T-cell (primary cell): ENCODE results near the gene STN1. TPM values are rescaled to one million over a fixed set of nuclear protein-coding genes. Genes with fewer than 3 reads are reported as not detected.

Experiments
- ATAC-seq, 4 experiments: fragments of 200-7000 bp in 3 of 4; fragments of 150-1000 bp in 1 of 4; cut with Tn5 transposase; replicated peaks in 1 of 4; 1 replicate in 3 of 4; 2 replicates in 1 of 4; pipeline ENCODE4 v1.10.0; 2021; ENCODE audit warnings: moderate library complexity in 3 of 4, mild to moderate bottlenecking in 2 of 4, moderate number of reproducible peaks in 1 of 4
- CTCF ChIA-PET, 2 donors: fragments of 300-600 bp; sonication (Branson Sonifier 250); formaldehyde crosslinking; loops; one replicate each; lab custom pipeline; 2022; ENCODE audit warnings: antibody characterized with exemption in 2 of 2; lab: Charles Lee
- POLR2A ChIA-PET, 2 donors: fragments of 300-600 bp; sonication (Branson Sonifier 250); formaldehyde crosslinking; loops; one replicate each; lab custom pipeline; 2022; ENCODE audit warnings: antibody characterized with exemption in 2 of 2; lab: Charles Lee
- DNase-seq, 35 experiments: peaks; one replicate each; pipeline versions ENCODE4 v3.0.0 to v3.0.0-alpha.2; 2013 to 2023
- H3K27ac ChIP-seq: one replicate; pipeline ENCODE4 v1.5.1; 2013; ENCODE audit warnings: low read length
- H3K27me3 ChIP-seq, 2 experiments: replicated peaks in 1 of 2; 1 replicate in 1 of 2; 2 replicates in 1 of 2; pipeline versions ENCODE4 v1.6.1 to v1.7.0; 2013; ENCODE audit warnings: low read length in 1 of 2, mixed read lengths in 1 of 2; ENCODE audit not compliant: control insufficient read depth in 2 of 2, insufficient read depth in 2 of 2; ENCODE audit errors: extremely low read depth in 1 of 2
- H3K36me3 ChIP-seq, 2 donors: 1 replicate in 1 of 2; 2 replicates in 1 of 2; pipeline versions ENCODE4 v1.6.1 to v1.7.0; 2013; ENCODE audit warnings: low read length in 1 of 2; ENCODE audit not compliant: control insufficient read depth in 2 of 2, insufficient read depth in 1 of 2; ENCODE audit errors: extremely low read depth in 1 of 2
- H3K4me1 ChIP-seq, 2 experiments: 1 replicate in 1 of 2; 2 replicates in 1 of 2; pipeline versions ENCODE4 v1.6.1 to v1.7.0; 2013; ENCODE audit warnings: low read length in 2 of 2, mixed read lengths in 1 of 2; ENCODE audit not compliant: insufficient read depth in 2 of 2, control insufficient read depth in 1 of 2; ENCODE audit errors: extremely low read depth in 1 of 2
- H3K4me3 ChIP-seq, 2 donors: 1 replicate in 1 of 2; 2 replicates in 1 of 2; pipeline versions ENCODE4 v1.5.1 to v1.7.0; 2013; ENCODE audit warnings: mild to moderate bottlenecking in 2 of 2, low read length in 1 of 2, moderate library complexity in 1 of 2; ENCODE audit not compliant: control insufficient read depth in 1 of 2; ENCODE audit errors: extremely low read depth in 1 of 2
- H3K9me3 ChIP-seq: 2 replicates; pipeline ENCODE4 v1.7.0; 2013
- H3K27ac Mint-ChIP-seq, 2 donors: one replicate each; pipeline ENCODE4 v1.8.0; 2020 to 2021; ENCODE audit warnings: mild to moderate bottlenecking in 2 of 2, mixed read lengths in 2 of 2
- H3K27me3 Mint-ChIP-seq, 2 donors: one replicate each; pipeline ENCODE4 v1.8.0; 2021 to 2022; ENCODE audit warnings: mixed read lengths in 2 of 2
- H3K36me3 Mint-ChIP-seq: one replicate; pipeline ENCODE4 v1.8.0; 2021; ENCODE audit warnings: mixed read lengths
- H3K4me1 Mint-ChIP-seq, 3 donors: one replicate each; pipeline ENCODE4 v1.8.0; 2020 to 2022; ENCODE audit warnings: mixed read lengths in 3 of 3, mild to moderate bottlenecking in 1 of 3
- H3K4me3 Mint-ChIP-seq, 3 donors: one replicate each; pipeline ENCODE4 v1.8.0; 2020 to 2022; ENCODE audit warnings: mild to moderate bottlenecking in 3 of 3, mixed read lengths in 3 of 3, moderate library complexity in 3 of 3
- H3K9me3 Mint-ChIP-seq, 3 donors: one replicate each; pipeline ENCODE4 v1.8.0; 2020 to 2022; ENCODE audit warnings: mixed read lengths in 3 of 3
- WGBS: methylation state at CpG from one replicate; pipeline ENCODE4 v1.1.5; 2013; ENCODE audit warnings: missing lambda C conversion rate; ENCODE audit not compliant: insufficient coverage; 5-methylcytosine and 5-hydroxymethylcytosine counted together
- total RNA-seq, 35 experiments: library from RNA in 6 of 35; stranded (reverse) in 6 of 35; fragments of 120-200 nt in 1 of 35; gene quantifications; one replicate each; pipeline versions ENCODE4 v1.2.1 to v1.2.4 and lab custom pipeline; 2013 to 2026

The STN1 gene
- total RNA-seq, 5 donors from 2014 or later (not counting 1 experiment from before 2014, with no cell fraction given) = 37.6 to 47.5 (median 41.8) TPM

GRCh38 chr10:103954543-103954942 lies 36.6 kb upstream of the STN1 start:
- no peaks in the 10 kb centered on the region for H3K27me3 ChIP-seq
- WGBS = no CpG with 5 or more reads among the region's 1 CpG
- no peaks in the 10 kb centered on the region for H3K4me1 ChIP-seq
- no peak for ATAC-seq
- Mint-ChIP-seq H3K27ac (no peak overlapping the region), H3K36me3 (no peaks in the 10 kb centered on the region), H3K27me3 (peaks cover 0 to 3% of the 10 kb centered on the region in 2 donors), H3K4me1 (no peaks in the 10 kb centered on the region), H3K4me3 (no peak overlapping the region), H3K9me3 (no peaks in the 10 kb centered on the region)
- CTCF ChIA-PET = interaction anchor here (0.6 to 1.0 kb wide), 2 partner anchors 10 to 179 kb away, joined by 3 read pairs; no protein-coding TSS in a partner anchor
- no peak overlapping the region for H3K27ac ChIP-seq
- no peaks in the 10 kb centered on the region for H3K9me3 ChIP-seq
- no peaks in the 10 kb centered on the region for H3K36me3 ChIP-seq
- no peak overlapping the region for H3K4me3 ChIP-seq
- POLR2A ChIA-PET = no interaction called here
- DNase-seq = no peak

GRCh38 chr10:103951942-103952341 lies 34.0 kb upstream of the STN1 start:
- H3K4me1 ChIP-seq = no peaks in the 10 kb centered on the region
- Mint-ChIP-seq H3K4me1 (peaks cover 6 to 9% (median 7%) of the 10 kb centered on the region in 3 donors), H3K27me3 (peaks cover 0 to 3% of the 10 kb centered on the region in 2 donors), H3K4me3 (no peak overlapping the region), H3K36me3 (no peaks in the 10 kb centered on the region), H3K27ac (no peak overlapping the region), H3K9me3 (no peaks in the 10 kb centered on the region)
- no peak overlapping the region for H3K27ac ChIP-seq
- WGBS = no CpG with 5 or more reads among the region's 4 CpGs
- H3K36me3 ChIP-seq = no peaks in the 10 kb centered on the region
- POLR2A ChIA-PET = no interaction called here
- H3K4me3 ChIP-seq = no peak overlapping the region
- H3K9me3 ChIP-seq = no peaks in the 10 kb centered on the region
- no peaks in the 10 kb centered on the region for H3K27me3 ChIP-seq
- ATAC-seq = no peak
- no peak for DNase-seq
- CTCF ChIA-PET = no interaction called here

- no peak for ATAC-seq
- Histone ChIP-seq H3K27me3 (no peaks in the 10 kb centered on the region), H3K4me1 (no peaks in the 10 kb centered on the region), H3K9me3 (no peaks in the 10 kb centered on the region), H3K27ac (no peak overlapping the region), H3K4me3 (no peak overlapping the region), H3K36me3 (no peaks in the 10 kb centered on the region)
- no peak overlapping the region for H3K4me3 Mint-ChIP-seq
- WGBS = 62% methylated on average over 2 of the region's 2 CpGs
- H3K4me1 Mint-ChIP-seq = peaks cover 7 to 9% (median 7%) of the 10 kb centered on the region in 3 donors
- H3K36me3 Mint-ChIP-seq = no peaks in the 10 kb centered on the region
- no peak for DNase-seq
- CTCF ChIA-PET = no interaction called here
- no peak overlapping the region for H3K27ac Mint-ChIP-seq
- H3K9me3 Mint-ChIP-seq = no peaks in the 10 kb centered on the region
- H3K27me3 Mint-ChIP-seq = peaks cover 0 to 2% of the 10 kb centered on the region in 2 donors
- POLR2A ChIA-PET = no interaction called here
These were observed 33.2 kb upstream of the STN1 start for GRCh38 chr10:103951183-103951582.

GRCh38 chr10:103949728-103950127 lies 31.7 kb upstream of the STN1 start:
- ATAC-seq (no peak), DNase-seq (no peak)
- Histone ChIP-seq H3K27me3 (no peaks in the 10 kb centered on the region), H3K36me3 (no peaks in the 10 kb centered on the region), H3K27ac (no peak overlapping the region), H3K9me3 (no peaks in the 10 kb centered on the region), H3K4me3 (no peak overlapping the region), H3K4me1 (no peaks in the 10 kb centered on the region)
- H3K27ac Mint-ChIP-seq = no peak overlapping the region
- WGBS = no CpG with 5 or more reads among the region's 4 CpGs
- no peaks in the 10 kb centered on the region for H3K9me3 Mint-ChIP-seq
- ChIA-PET POLR2A (no interaction called here), CTCF (no interaction called here)
- peaks cover 7 to 9% (median 7%) of the 10 kb centered on the region in 3 donors for H3K4me1 Mint-ChIP-seq
- no peaks in the 10 kb centered on the region for H3K36me3 Mint-ChIP-seq
- no peak overlapping the region for H3K4me3 Mint-ChIP-seq
- H3K27me3 Mint-ChIP-seq = no peaks in the 10 kb centered on the region

GRCh38 chr10:103947799-103948516 lies 30.0 kb upstream of the STN1 start:
- ChIA-PET CTCF (no interaction called here), POLR2A (no interaction called here)
- 100% methylated on average over 1 of the region's 3 CpGs for WGBS
- no peak for DNase-seq
- no peaks in the 10 kb centered on the region for H3K9me3 Mint-ChIP-seq
- H3K27ac Mint-ChIP-seq = peak overlapping the region; percentile 13 to 19
- H3K4me3 ChIP-seq = no peak overlapping the region
- ATAC-seq = peak in 1 of 4 experiments; percentile 19
- H3K27ac ChIP-seq = no peak overlapping the region
- peaks cover 0 to 3% of the 10 kb centered on the region in 2 donors for H3K27me3 Mint-ChIP-seq
- no peak overlapping the region for H3K4me3 Mint-ChIP-seq
- no peaks in the 10 kb centered on the region for H3K9me3 ChIP-seq
- no peaks in the 10 kb centered on the region for H3K36me3 ChIP-seq
- H3K4me1 Mint-ChIP-seq = peaks cover 7 to 9% (median 7%) of the 10 kb centered on the region in 3 donors
- no peaks in the 10 kb centered on the region for H3K36me3 Mint-ChIP-seq
- H3K4me1 ChIP-seq = no peaks in the 10 kb centered on the region
- H3K27me3 ChIP-seq = no peaks in the 10 kb centered on the region

- H3K4me1 Mint-ChIP-seq = peaks cover 5 to 7% (median 5%) of the 10 kb centered on the region in 3 donors
- ChIA-PET CTCF (no interaction called here), POLR2A (no interaction called here)
- no peaks in the 10 kb centered on the region for H3K36me3 Mint-ChIP-seq
- no peaks in the 10 kb centered on the region for H3K4me1 ChIP-seq
- H3K27ac ChIP-seq = no peak overlapping the region
- no CpG with 5 or more reads among the region's 2 CpGs for whole genome bisulfite sequencing
- no peaks in the 10 kb centered on the region for H3K36me3 ChIP-seq
- no peaks in the 10 kb centered on the region for H3K27me3 ChIP-seq
- H3K4me3 ChIP-seq = no peak overlapping the region
- H3K9me3 Mint-ChIP-seq = no peaks in the 10 kb centered on the region
- DNase-seq (no peak), ATAC-seq (no peak)
- peaks cover 0 to 5% of the 10 kb centered on the region in 2 donors for H3K27me3 Mint-ChIP-seq
- no peak overlapping the region for H3K4me3 Mint-ChIP-seq
- H3K9me3 ChIP-seq = no peaks in the 10 kb centered on the region
- no peak overlapping the region for H3K27ac Mint-ChIP-seq
These were observed 24.9 kb upstream of the STN1 start for GRCh38 chr10:103942866-103943265.
